PFSK-1 (cell line): ENCODE measurements around the gene SSNA1.

Experiments
- FOXP2 ChIP-seq: optimal IDR thresholded peaks from 2 replicates; pipeline ENCODE3; 2011; ENCODE audit warnings: borderline replicate concordance, control low read depth, inconsistent platforms; ENCODE audit not compliant: insufficient read depth; ENCODE audit errors: extremely low read length, extremely low read depth
- POLR2AphosphoS5 ChIP-seq: IDR thresholded peaks from 2 replicates; pipeline ENCODE4 v1.6.1; 2012; ENCODE audit warnings: low read depth, mild to moderate bottlenecking, control low read depth, low read length, moderate library complexity
- SIN3A ChIP-seq: IDR thresholded peaks from 2 replicates; pipeline ENCODE4 v1.6.1; 2012; ENCODE audit warnings: mild to moderate bottlenecking, low read length, moderate library complexity, borderline replicate concordance; ENCODE audit not compliant: insufficient read depth
- TAF1 ChIP-seq: IDR thresholded peaks from 2 replicates; pipeline ENCODE4 v1.6.1; 2012; ENCODE audit warnings: low read length, control low read depth, borderline replicate concordance; ENCODE audit not compliant: insufficient read depth
- TF ChIP-seq, protein P1 (sequence below), 2 experiments: IDR thresholded peaks; 2 replicates each; pipeline versions ENCODE4 v1.6.1 to v1.8.0; 2011 to 2012; ENCODE audit warnings: low read depth in 2 of 2, low read length in 2 of 2, control low read depth in 1 of 2, inconsistent platforms in 1 of 2, mild to moderate bottlenecking in 1 of 2, moderate library complexity in 1 of 2; ENCODE audit not compliant: insufficient read depth in 1 of 2

Gene SSNA1

GRCh38 chr9:137212520-137212919, 24.0 kb downstream of the SSNA1 start:
- TF ChIP-seq SIN3A (no peak), POLR2AphosphoS5 (no peak), TAF1 (no peak), FOXP2 (no peak)
- TF ChIP-seq, protein P1, sequence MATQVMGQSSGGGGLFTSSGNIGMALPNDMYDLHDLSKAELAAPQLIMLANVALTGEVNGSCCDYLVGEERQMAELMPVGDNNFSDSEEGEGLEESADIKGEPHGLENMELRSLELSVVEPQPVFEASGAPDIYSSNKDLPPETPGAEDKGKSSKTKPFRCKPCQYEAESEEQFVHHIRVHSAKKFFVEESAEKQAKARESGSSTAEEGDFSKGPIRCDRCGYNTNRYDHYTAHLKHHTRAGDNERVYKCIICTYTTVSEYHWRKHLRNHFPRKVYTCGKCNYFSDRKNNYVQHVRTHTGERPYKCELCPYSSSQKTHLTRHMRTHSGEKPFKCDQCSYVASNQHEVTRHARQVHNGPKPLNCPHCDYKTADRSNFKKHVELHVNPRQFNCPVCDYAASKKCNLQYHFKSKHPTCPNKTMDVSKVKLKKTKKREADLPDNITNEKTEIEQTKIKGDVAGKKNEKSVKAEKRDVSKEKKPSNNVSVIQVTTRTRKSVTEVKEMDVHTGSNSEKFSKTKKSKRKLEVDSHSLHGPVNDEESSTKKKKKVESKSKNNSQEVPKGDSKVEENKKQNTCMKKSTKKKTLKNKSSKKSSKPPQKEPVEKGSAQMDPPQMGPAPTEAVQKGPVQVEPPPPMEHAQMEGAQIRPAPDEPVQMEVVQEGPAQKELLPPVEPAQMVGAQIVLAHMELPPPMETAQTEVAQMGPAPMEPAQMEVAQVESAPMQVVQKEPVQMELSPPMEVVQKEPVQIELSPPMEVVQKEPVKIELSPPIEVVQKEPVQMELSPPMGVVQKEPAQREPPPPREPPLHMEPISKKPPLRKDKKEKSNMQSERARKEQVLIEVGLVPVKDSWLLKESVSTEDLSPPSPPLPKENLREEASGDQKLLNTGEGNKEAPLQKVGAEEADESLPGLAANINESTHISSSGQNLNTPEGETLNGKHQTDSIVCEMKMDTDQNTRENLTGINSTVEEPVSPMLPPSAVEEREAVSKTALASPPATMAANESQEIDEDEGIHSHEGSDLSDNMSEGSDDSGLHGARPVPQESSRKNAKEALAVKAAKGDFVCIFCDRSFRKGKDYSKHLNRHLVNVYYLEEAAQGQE (IDR thresholded peaks at IDR 0.05; ENCODE audit: insufficient read depth in 1 of 2, low read depth in 2 of 2, low read length in 2 of 2) = no peak

DNA sequence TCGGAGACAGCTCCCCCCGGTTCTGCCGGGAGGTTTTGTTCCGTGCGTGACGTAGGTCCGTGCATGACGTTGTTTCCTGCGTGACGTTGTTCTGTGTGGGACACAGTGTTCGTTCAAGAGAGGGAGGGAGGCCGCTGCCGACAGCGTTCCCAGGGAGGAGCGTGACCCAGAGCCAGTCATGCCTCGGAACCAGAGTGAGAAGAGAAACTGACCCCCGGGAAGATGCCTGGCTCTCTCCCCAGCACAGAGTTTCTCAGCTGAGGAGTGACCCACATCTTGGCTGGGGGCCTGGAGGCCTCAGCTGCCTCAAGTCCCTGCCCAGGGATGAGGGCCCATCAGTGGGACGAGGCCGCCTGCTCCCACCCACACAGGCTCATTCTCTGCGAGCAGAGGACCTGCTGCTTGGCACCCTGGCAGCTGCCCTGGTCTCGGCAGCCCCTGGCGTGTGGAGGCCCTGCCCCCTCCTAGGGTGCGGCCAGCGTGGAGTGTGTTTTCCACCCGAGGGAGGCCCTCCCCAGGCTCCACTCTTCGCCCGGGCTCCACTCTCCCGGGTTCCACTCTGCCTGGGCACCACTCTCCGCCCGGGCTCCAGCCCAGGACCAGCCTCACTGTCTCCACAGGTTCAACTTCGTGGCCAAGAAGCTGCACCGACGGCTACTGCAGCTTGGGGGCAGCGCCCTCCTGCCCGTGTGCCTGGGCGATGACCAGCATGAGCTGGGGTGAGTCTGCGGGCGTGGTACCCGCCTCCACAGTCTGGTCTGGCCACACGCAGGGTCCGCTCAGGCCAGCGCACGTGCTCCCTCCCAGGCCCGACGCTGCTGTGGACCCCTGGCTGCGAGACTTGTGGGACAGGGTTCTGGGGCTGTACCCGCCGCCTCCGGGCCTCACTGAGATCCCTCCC, 24.9 kb downstream of the SSNA1 start:
- TF ChIP-seq SIN3A = no peak
- no peak for TF ChIP-seq TAF1
- TF ChIP-seq POLR2AphosphoS5 = no peak
- TF ChIP-seq, protein P1 (IDR thresholded peaks at IDR 0.05; ENCODE audit: insufficient read depth in 1 of 2, low read depth in 2 of 2, low read length in 2 of 2) = no peak
- no peak for TF ChIP-seq FOXP2

DNA sequence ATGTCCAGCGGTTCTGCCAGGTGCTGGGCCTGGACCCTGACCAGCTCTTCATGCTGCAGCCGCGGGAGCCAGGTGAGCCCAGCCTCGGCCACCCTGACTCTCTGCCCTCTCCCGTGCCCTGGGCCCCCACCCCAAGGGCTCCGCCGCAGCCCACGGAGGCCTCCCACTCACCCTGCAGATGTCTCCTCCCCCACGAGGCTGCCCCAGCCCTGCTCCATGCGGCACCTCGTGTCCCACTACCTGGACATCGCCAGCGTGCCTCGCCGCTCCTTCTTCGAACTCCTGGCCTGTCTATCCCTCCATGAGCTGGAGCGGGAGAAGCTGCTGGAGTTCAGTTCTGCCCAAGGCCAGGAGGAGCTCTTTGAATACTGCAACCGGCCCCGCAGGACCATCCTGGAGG, 26.1 kb downstream of the SSNA1 start:
- TF ChIP-seq, protein P1 (IDR thresholded peaks at IDR 0.05; ENCODE audit: insufficient read depth in 1 of 2, low read depth in 2 of 2, low read length in 2 of 2) = no peak
- TF ChIP-seq POLR2AphosphoS5 (no peak), TAF1 (no peak), FOXP2 (no peak), SIN3A (no peak)

- TF ChIP-seq POLR2AphosphoS5 = no peak
- TF ChIP-seq SIN3A = no peak
- TF ChIP-seq TAF1 = no peak
- TF ChIP-seq, protein P1 (IDR thresholded peaks at IDR 0.05; ENCODE audit: insufficient read depth in 1 of 2, low read depth in 2 of 2, low read length in 2 of 2) = no peak
- TF ChIP-seq FOXP2 = no peak
Measured at GRCh38 chr9:137215196-137215986, 26.9 kb downstream of the SSNA1 start.
